Measurements from ENCODE around the gene CEBPG.

GRCh38 chr19:33398361-33399060, 25.0 kb downstream of the CEBPG start:
- TF ChIP-seq, protein P1, sequence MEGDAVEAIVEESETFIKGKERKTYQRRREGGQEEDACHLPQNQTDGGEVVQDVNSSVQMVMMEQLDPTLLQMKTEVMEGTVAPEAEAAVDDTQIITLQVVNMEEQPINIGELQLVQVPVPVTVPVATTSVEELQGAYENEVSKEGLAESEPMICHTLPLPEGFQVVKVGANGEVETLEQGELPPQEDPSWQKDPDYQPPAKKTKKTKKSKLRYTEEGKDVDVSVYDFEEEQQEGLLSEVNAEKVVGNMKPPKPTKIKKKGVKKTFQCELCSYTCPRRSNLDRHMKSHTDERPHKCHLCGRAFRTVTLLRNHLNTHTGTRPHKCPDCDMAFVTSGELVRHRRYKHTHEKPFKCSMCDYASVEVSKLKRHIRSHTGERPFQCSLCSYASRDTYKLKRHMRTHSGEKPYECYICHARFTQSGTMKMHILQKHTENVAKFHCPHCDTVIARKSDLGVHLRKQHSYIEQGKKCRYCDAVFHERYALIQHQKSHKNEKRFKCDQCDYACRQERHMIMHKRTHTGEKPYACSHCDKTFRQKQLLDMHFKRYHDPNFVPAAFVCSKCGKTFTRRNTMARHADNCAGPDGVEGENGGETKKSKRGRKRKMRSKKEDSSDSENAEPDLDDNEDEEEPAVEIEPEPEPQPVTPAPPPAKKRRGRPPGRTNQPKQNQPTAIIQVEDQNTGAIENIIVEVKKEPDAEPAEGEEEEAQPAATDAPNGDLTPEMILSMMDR (conservative IDR thresholded peaks at IDR 0.05 in 1 of 2, IDR thresholded peaks at IDR 0.05 in 1 of 2; ENCODE audit: low read depth in 1 of 2, low read length in 2 of 2): no peak
- no peak for TF ChIP-seq EZH2 (IDR thresholded peaks at IDR 0.05; ENCODE audit: low read length, missing control alignments)

Measured in fibroblast of lung (primary cell).